A172 (cell line): Measurements from ENCODE around the gene PAX7. TPM values are rescaled to one million over a fixed set of nuclear protein-coding genes. Genes with fewer than 3 reads are reported as not detected.
"Not testable (repeated sequence)": the region's sequence is repeated elsewhere in the genome, so short reads cannot be mapped to it uniquely, and the experiment has no call there.

Experiments
- DNase-seq: peaks from one replicate; pipeline ENCODE4 v3.0.0-alpha.2; 2015; ENCODE audit warnings: low spot score
- total RNA-seq: library from RNA; depleted of rRNA; stranded (reverse); fragments of >200 nt; shearing (Covaris generic); gene quantifications from 2 replicates; pipeline ENCODE4 v1.2.3, GENCODE V29; 2014

Gene PAX7
- total RNA-seq, 1 experiment from 2014 or later, result not detected

GRCh38 chr1:18658831-18659230 is 28.2 kb downstream of the PAX7 start:
- DNase-seq, result no peak

GRCh38 chr1:18661404-18662285 is 31.0 kb downstream of the PAX7 start:
- DNase-seq, result no peak

GRCh38 chr1:18662286-18662639 is 31.6 kb downstream of the PAX7 start:
- no peak for DNase-seq

GRCh38 chr1:18666317-18666920 is 35.8 kb downstream of the PAX7 start:
- no peak for DNase-seq

- DNase-seq, result no peak
These were observed 36.7 kb downstream of the PAX7 start for GRCh38 chr1:18667333-18667732.

- DNase-seq, result no peak
These were observed 37.4 kb downstream of the PAX7 start for GRCh38 chr1:18668046-18668445.

GRCh38 chr1:18668750-18669404 is 38.2 kb downstream of the PAX7 start:
- DNase-seq, result no peak

- no peak for DNase-seq
These were observed 39.6 kb downstream of the PAX7 start for GRCh38 chr1:18670121-18670867.

- DNase-seq, result no peak
These were observed 40.2 kb downstream of the PAX7 start for GRCh38 chr1:18670868-18671225.

GRCh38 chr1:18673976-18674375 is 43.3 kb downstream of the PAX7 start:
- DNase-seq, result no peak

GRCh38 chr1:18676332-18676781 is 45.7 kb downstream of the PAX7 start:
- DNase-seq, result no peak

- DNase-seq, result peak; percentile 51
These were observed 50.8 kb downstream of the PAX7 start for GRCh38 chr1:18681423-18681835.

GRCh38 chr1:18682375-18682774 is 51.7 kb downstream of the PAX7 start:
- DNase-seq, result no peak

- DNase-seq, result no peak
These were observed 53.7 kb downstream of the PAX7 start for GRCh38 chr1:18684303-18684702.

- no peak for DNase-seq
These were observed 55.9 kb downstream of the PAX7 start for GRCh38 chr1:18686540-18686939.

- DNase-seq, result no peak
These were observed 56.6 kb downstream of the PAX7 start for GRCh38 chr1:18687273-18687672.

- no peak for DNase-seq
These were observed 61.0 kb downstream of the PAX7 start for GRCh38 chr1:18691648-18692047.

- DNase-seq, result no peak
These were observed 62.8 kb downstream of the PAX7 start for GRCh38 chr1:18693256-18694098.

GRCh38 chr1:18694289-18694688 is 63.6 kb downstream of the PAX7 start:
- not testable (repeated sequence) for DNase-seq

- no peak for DNase-seq
These were observed 66.9 kb downstream of the PAX7 start for GRCh38 chr1:18697541-18697940.

GRCh38 chr1:18700530-18700929 is 69.9 kb downstream of the PAX7 start:
- DNase-seq, result no peak
